MM.1S (cell line): Measurements from ENCODE around the gene NTRK3.

Experiments used
- DNase-seq: peaks from one replicate; pipeline ENCODE4 v3.0.0-alpha.2; 2015
- H2AFZ ChIP-seq: fragments of 300-600 bp; sonication (generic); 2 replicates; pipeline ENCODE4 v1.6.0; 2016; ENCODE audit warnings: antibody characterized with exemption, low read length
- H3F3A ChIP-seq: fragments of 300-600 bp; sonication (generic); 2 replicates; pipeline ENCODE4 v1.6.1; 2016; ENCODE audit warnings: mild to moderate bottlenecking, antibody characterized with exemption, low read length, moderate library complexity, mixed read lengths; ENCODE audit not compliant: insufficient read depth
- H3K27ac ChIP-seq: fragments of 300-600 bp; sonication (generic); 2 replicates; pipeline ENCODE4 v1.5.1; 2016; ENCODE audit warnings: mild to moderate bottlenecking, low read length
- H3K27me3 ChIP-seq: fragments of 300-600 bp; sonication (generic); replicated peaks from 2 replicates; pipeline ENCODE4 v1.6.0; 2016; ENCODE audit warnings: low read length; ENCODE audit not compliant: insufficient read depth
- H3K36me3 ChIP-seq: fragments of 300-600 bp; sonication (generic); replicated peaks from 2 replicates; pipeline ENCODE4 v1.6.1; 2016; ENCODE audit warnings: mild to moderate bottlenecking, low read length, mixed read lengths; ENCODE audit not compliant: insufficient read depth
- H3K4me1 ChIP-seq: fragments of 300-600 bp; sonication (generic); 2 replicates; pipeline ENCODE4 v1.6.1; 2016; ENCODE audit warnings: low read length, mixed read lengths
- H3K4me2 ChIP-seq: fragments of 300-600 bp; sonication (generic); 2 replicates; pipeline ENCODE4 v1.6.0; 2016; ENCODE audit warnings: low read depth, low read length
- H3K4me3 ChIP-seq: fragments of 300-600 bp; sonication (generic); 2 replicates; pipeline ENCODE4 v1.5.1; 2016; ENCODE audit warnings: low read length, mixed read lengths
- H3K79me2 ChIP-seq: fragments of 300-600 bp; sonication (generic); 2 replicates; pipeline ENCODE4 v1.6.1; 2016; ENCODE audit warnings: mixed run types, low read length, mixed read lengths
- H3K9ac ChIP-seq: fragments of 300-600 bp; sonication (generic); 2 replicates; pipeline ENCODE4 v1.6.1; 2016; ENCODE audit warnings: low read length, mixed read lengths
- H3K9me2 ChIP-seq: fragments of 300-600 bp; sonication (generic); replicated peaks from 2 replicates; pipeline ENCODE4 v1.6.1; 2016; ENCODE audit warnings: mild to moderate bottlenecking, low read length, mixed read lengths; ENCODE audit not compliant: insufficient read depth
- H3K9me3 ChIP-seq: fragments of 300-600 bp; sonication (generic); replicated peaks from 2 replicates; pipeline ENCODE4 v1.6.1; 2016; ENCODE audit warnings: mild to moderate bottlenecking, low read length, mixed read lengths; ENCODE audit not compliant: insufficient read depth
- H4K20me1 ChIP-seq: fragments of 300-600 bp; sonication (generic); 2 replicates; pipeline ENCODE4 v1.6.1; 2016; ENCODE audit warnings: mild to moderate bottlenecking, low read length, moderate library complexity, mixed read lengths; ENCODE audit not compliant: insufficient read depth
- EZH2 ChIP-seq: fragments of 300-600 bp; sonication (generic); optimal IDR thresholded peaks from 2 replicates; pipeline ENCODE3; 2017; ENCODE audit warnings: low read depth, mild to moderate bottlenecking, antibody characterized with exemption, low read length, mixed read lengths
- EZH2phosphoT487 ChIP-seq: fragments of 300-600 bp; sonication (generic); IDR thresholded peaks from 2 replicates; pipeline ENCODE4 v1.6.1; 2018; ENCODE audit warnings: antibody characterized with exemption, low read length
- TF ChIP-seq, protein P1 (sequence below): fragments of 300-600 bp; sonication (generic); IDR thresholded peaks from 2 replicates; pipeline ENCODE4 v1.5.1; 2016; ENCODE audit warnings: antibody characterized with exemption, low read length, mixed read lengths

Gene NTRK3

DNA sequence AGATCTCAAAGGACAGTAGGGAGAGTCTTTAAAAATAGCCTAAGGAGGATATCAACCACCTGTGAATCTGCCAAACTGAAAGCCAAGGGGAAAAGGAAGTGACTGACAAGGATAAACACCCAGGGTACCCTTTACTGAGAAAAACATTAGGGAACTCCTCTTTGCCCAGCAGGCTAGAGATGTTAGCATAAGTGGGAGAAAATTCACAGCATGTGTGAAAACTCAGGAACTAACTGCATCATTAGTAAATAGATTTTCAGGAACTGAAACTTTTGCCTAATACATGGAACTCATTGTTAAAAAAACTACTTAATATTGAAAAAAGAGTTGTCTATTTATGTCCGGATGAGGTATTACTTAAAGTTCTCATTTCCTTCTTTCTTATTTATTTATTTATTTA, 375.5 kb downstream of the NTRK3 start:
- peak overlapping the region; percentile 60; the same call in 1 of the 2 replicates for H3K27ac ChIP-seq
- DNase-seq = no peak
- peaks cover 6% of the 10 kb centered on the region for H3K4me1 ChIP-seq
- no peaks in the 10 kb centered on the region for H3K27me3 ChIP-seq
- H4K20me1 ChIP-seq = no peaks in the 10 kb centered on the region
- peak overlapping the region; percentile 51 for H3K4me2 ChIP-seq
- H3K9me2 ChIP-seq = no peaks in the 10 kb centered on the region
- H3K4me3 ChIP-seq = peak overlapping the region; percentile 33
- H3K9ac ChIP-seq = no peak overlapping the region
- peak overlapping the region; percentile 10; the same call in 1 of the 2 replicates for H2AFZ ChIP-seq
- TF ChIP-seq EZH2 (no peak), EZH2phosphoT487 (no peak)
- H3K79me2 ChIP-seq = no peaks in the 10 kb centered on the region
- H3F3A ChIP-seq = peaks cover 6% of the 10 kb centered on the region; the same call in 1 of the 2 replicates
- H3K36me3 ChIP-seq = no peaks in the 10 kb centered on the region
- H3K9me3 ChIP-seq = no peaks in the 10 kb centered on the region

DNA sequence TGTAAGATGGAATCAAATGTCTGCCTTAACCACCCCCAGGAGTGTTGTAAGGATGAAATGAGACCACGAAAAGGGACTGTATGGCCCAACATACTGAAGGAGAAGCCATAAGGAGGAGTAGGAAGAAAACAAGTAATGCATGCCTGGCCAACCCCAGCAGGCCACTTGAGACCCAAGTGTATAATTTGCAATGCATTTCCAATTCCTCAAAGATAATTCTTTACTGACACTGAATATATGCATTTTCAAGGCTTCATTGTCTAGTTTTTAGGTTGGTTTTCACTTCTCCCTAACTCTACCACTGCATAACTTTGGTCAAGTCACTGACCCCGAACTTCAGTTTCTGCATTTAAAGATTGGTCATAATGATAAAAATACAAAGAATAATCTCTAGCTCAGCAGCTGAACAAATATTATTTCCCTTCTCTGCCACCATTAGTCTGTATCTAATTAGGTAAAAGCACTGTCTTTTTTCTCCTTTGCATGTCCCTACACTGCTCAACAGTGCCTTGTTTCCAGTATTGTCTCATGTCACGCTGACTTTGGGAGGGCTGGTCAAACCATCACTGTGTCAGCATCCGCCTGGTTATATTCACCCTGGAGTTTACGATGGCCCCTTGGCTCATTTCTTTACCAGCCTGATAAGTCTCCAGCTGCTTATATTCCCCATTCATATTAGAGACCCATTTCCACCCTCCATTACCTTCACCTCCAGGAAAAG, 378.6 kb downstream of the NTRK3 start:
- Histone ChIP-seq H2AFZ (no peak overlapping the region), H3K9me2 (no peaks in the 10 kb centered on the region), H3K9me3 (no peaks in the 10 kb centered on the region), H3K9ac (no peak overlapping the region), H3K4me3 (no peak overlapping the region), H3K4me2 (no peak overlapping the region), H3K27me3 (no peaks in the 10 kb centered on the region), H4K20me1 (no peaks in the 10 kb centered on the region), H3K79me2 (no peaks in the 10 kb centered on the region), H3K4me1 (peaks cover 6% of the 10 kb centered on the region), H3K27ac (no peak overlapping the region), H3K36me3 (no peaks in the 10 kb centered on the region), H3F3A (peaks cover 6% of the 10 kb centered on the region; the same call in 1 of the 2 replicates)
- no peak for TF ChIP-seq EZH2
- no peak for TF ChIP-seq EZH2phosphoT487
- TF ChIP-seq, protein P1, sequence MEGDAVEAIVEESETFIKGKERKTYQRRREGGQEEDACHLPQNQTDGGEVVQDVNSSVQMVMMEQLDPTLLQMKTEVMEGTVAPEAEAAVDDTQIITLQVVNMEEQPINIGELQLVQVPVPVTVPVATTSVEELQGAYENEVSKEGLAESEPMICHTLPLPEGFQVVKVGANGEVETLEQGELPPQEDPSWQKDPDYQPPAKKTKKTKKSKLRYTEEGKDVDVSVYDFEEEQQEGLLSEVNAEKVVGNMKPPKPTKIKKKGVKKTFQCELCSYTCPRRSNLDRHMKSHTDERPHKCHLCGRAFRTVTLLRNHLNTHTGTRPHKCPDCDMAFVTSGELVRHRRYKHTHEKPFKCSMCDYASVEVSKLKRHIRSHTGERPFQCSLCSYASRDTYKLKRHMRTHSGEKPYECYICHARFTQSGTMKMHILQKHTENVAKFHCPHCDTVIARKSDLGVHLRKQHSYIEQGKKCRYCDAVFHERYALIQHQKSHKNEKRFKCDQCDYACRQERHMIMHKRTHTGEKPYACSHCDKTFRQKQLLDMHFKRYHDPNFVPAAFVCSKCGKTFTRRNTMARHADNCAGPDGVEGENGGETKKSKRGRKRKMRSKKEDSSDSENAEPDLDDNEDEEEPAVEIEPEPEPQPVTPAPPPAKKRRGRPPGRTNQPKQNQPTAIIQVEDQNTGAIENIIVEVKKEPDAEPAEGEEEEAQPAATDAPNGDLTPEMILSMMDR = no peak
- no peak for DNase-seq

DNA sequence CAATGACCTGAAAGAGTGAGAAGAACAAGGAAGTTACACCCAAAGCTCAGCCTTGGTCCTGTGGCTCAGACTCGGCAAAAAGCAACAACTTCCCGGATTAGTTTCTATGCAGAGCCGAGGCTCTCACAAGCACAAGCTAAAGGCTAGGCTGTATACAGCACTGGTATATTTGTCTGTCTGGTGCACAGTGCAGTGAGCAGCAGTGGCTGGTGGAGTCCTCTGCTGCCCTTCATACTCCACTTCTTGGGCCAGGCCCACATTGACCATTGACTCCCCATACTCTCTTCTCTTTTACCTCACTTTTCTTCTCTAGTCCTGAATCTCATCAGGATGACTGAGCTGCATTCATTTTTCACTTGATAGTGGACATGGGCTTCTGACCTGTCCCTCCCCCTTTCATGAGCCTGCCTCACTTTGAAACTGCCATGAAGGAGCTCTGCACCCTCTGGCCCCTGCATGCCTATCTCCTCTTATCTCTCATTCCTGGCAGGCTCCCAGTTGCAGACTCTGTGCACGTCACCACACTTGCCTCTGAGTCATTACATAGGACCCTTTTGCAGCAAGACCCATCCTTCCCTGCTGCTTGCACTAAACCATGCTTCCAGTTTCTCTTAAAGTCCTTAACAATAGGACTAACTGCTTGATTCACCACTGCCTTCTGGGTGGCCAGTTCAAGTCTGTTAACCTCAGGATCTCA, 379.3 kb downstream of the NTRK3 start:
- no peaks in the 10 kb centered on the region for H3K27me3 ChIP-seq

More for the DNA sequence above, 379.3 kb downstream of the NTRK3 start:
- Histone ChIP-seq H3K9me2 (no peaks in the 10 kb centered on the region), H3K9me3 (no peaks in the 10 kb centered on the region), H3K4me3 (no peak overlapping the region), H3K4me1 (peaks cover 6% of the 10 kb centered on the region), H2AFZ (no peak overlapping the region), H3K36me3 (no peaks in the 10 kb centered on the region), H3K27ac (no peak overlapping the region), H3F3A (peaks cover 6% of the 10 kb centered on the region; the same call in 1 of the 2 replicates), H3K9ac (no peak overlapping the region), H4K20me1 (no peaks in the 10 kb centered on the region), H3K4me2 (no peak overlapping the region), H3K79me2 (no peaks in the 10 kb centered on the region)
- DNase-seq = no peak
- TF ChIP-seq, protein P1 = no peak
- no peak for TF ChIP-seq EZH2phosphoT487
- no peak for TF ChIP-seq EZH2
